ENCODE data around the gene OSBPL9.

Gene OSBPL9

GRCh38 chr1:51578383-51579109 is 38.3 kb upstream of the OSBPL9 start:
- no peaks in the 10 kb centered on the region for H3K36me3 Mint-ChIP-seq (ENCODE audit: low read depth)
- H3K9me3 Mint-ChIP-seq = peaks cover 4% of the 10 kb centered on the region
- no peak for DNase-seq
- no peak overlapping the region for H3K27ac Mint-ChIP-seq
- no peak overlapping the region for H3K4me3 Mint-ChIP-seq
- TF ChIP-seq CTCF (IDR thresholded peaks at IDR 0.05) = no peak
- H3K27me3 Mint-ChIP-seq (ENCODE audit: low read depth, poor library complexity) = peaks cover 6% of the 10 kb centered on the region
- H3K4me1 Mint-ChIP-seq = peaks cover 11% of the 10 kb centered on the region

- TF ChIP-seq CTCF (IDR thresholded peaks at IDR 0.05) = no peak
- no peak for DNase-seq
- Mint-ChIP-seq H3K27ac (no peak overlapping the region), H3K27me3 (ENCODE audit: low read depth, poor library complexity) (peaks cover 8% of the 10 kb centered on the region), H3K9me3 (peaks cover 4% of the 10 kb centered on the region), H3K4me1 (no peaks in the 10 kb centered on the region), H3K36me3 (ENCODE audit: low read depth) (no peaks in the 10 kb centered on the region), H3K4me3 (no peak overlapping the region)
These were observed 35.7 kb upstream of the OSBPL9 start for GRCh38 chr1:51581238-51581637.

- peaks cover 8% of the 10 kb centered on the region for H3K4me1 Mint-ChIP-seq
These were observed 33.4 kb upstream of the OSBPL9 start for GRCh38 chr1:51583532-51583931.

GRCh38 chr1:51584021-51584420 is 32.9 kb upstream of the OSBPL9 start:
- Mint-ChIP-seq H3K9me3 (no peaks in the 10 kb centered on the region), H3K27ac (no peak overlapping the region), H3K4me1 (peaks cover 8% of the 10 kb centered on the region), H3K36me3 (ENCODE audit: low read depth) (no peaks in the 10 kb centered on the region), H3K4me3 (no peak overlapping the region), H3K27me3 (ENCODE audit: low read depth, poor library complexity) (peaks cover 6% of the 10 kb centered on the region)
- DNase-seq = no peak
- no peak for TF ChIP-seq CTCF (IDR thresholded peaks at IDR 0.05)

More at GRCh38 chr1:51583532-51583931, 33.4 kb upstream of the OSBPL9 start:
- Mint-ChIP-seq H3K27ac (no peak overlapping the region), H3K4me3 (no peak overlapping the region), H3K36me3 (ENCODE audit: low read depth) (no peaks in the 10 kb centered on the region), H3K27me3 (ENCODE audit: low read depth, poor library complexity) (peaks cover 6% of the 10 kb centered on the region), H3K9me3 (no peaks in the 10 kb centered on the region)
- no peak for TF ChIP-seq CTCF (IDR thresholded peaks at IDR 0.05)
- no peak for DNase-seq

GRCh38 chr1:51592711-51593110 is 24.2 kb upstream of the OSBPL9 start:
- TF ChIP-seq CTCF (IDR thresholded peaks at IDR 0.05) = no peak
- peaks cover 5% of the 10 kb centered on the region for H3K27me3 Mint-ChIP-seq (ENCODE audit: low read depth, poor library complexity)
- no peak overlapping the region for H3K4me3 Mint-ChIP-seq
- H3K4me1 Mint-ChIP-seq = peaks cover 2% of the 10 kb centered on the region
- no peaks in the 10 kb centered on the region for H3K36me3 Mint-ChIP-seq (ENCODE audit: low read depth)
- DNase-seq = no peak
- H3K27ac Mint-ChIP-seq = no peak overlapping the region
- H3K9me3 Mint-ChIP-seq = no peaks in the 10 kb centered on the region

GRCh38 chr1:51594716-51595115 is 22.2 kb upstream of the OSBPL9 start:
- no peak for DNase-seq
- H3K9me3 Mint-ChIP-seq = no peaks in the 10 kb centered on the region
- H3K4me1 Mint-ChIP-seq = no peaks in the 10 kb centered on the region
- no peak overlapping the region for H3K27ac Mint-ChIP-seq
- H3K36me3 Mint-ChIP-seq (ENCODE audit: low read depth) = no peaks in the 10 kb centered on the region
- H3K4me3 Mint-ChIP-seq = no peak overlapping the region
- H3K27me3 Mint-ChIP-seq (ENCODE audit: low read depth, poor library complexity) = peaks cover 7% of the 10 kb centered on the region
- no peak for TF ChIP-seq CTCF (IDR thresholded peaks at IDR 0.05)
